CD4-positive, alpha-beta T cell treated with Interleukin-15 for 4 hours (primary cell): ENCODE measurements around the gene CDH5.
"Not testable (repeated sequence)": the region's sequence is repeated elsewhere in the genome, so short reads cannot be mapped to it uniquely, and the experiment has no call there.

Experiments used
- DNase-seq: peaks from one replicate; pipeline ENCODE4 v3.0.0-alpha.2; 2020; ENCODE audit warnings: low spot score

CDH5 gene

GRCh38 chr16:66438536-66438935 is 72.0 kb downstream of the CDH5 start:
- no peak for DNase-seq

DNA sequence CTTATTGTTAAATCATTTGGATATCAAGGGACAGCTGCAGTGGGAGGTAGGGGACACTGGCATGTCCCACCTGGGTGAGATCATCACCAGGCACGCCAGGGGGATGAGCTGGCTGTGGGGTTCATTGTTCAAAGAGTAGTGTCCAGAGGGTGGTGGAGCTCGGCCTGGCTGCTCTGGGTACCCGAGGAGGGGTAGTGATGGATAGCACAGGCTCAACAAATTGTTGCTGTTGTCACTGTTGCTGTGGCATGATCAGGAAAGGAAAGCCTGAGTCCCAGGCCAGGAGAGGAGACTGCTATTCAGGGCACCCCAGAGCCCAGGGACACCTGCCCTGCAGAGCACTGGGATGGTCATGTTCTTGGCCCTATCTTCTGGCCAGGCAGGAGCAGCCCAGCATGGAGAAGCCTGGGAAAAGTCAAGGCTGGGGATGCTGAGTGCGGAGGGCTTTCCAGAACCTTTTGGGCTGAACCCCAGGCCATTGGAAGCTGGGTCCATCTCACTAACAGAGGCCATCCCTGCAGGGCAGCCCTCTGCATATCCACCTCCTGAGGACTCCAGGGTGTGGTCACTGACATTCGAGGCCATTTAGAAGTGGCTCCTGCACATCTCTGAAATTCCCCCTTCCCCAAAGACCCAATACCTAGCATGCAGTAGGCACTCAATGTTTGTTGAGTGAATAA is 72.7 kb downstream of the CDH5 start:
- no peak for DNase-seq

GRCh38 chr16:66440271-66440802 is 73.8 kb downstream of the CDH5 start:
- DNase-seq, result no peak

GRCh38 chr16:66440970-66441369 is 74.5 kb downstream of the CDH5 start:
- DNase-seq, result no peak

DNA sequence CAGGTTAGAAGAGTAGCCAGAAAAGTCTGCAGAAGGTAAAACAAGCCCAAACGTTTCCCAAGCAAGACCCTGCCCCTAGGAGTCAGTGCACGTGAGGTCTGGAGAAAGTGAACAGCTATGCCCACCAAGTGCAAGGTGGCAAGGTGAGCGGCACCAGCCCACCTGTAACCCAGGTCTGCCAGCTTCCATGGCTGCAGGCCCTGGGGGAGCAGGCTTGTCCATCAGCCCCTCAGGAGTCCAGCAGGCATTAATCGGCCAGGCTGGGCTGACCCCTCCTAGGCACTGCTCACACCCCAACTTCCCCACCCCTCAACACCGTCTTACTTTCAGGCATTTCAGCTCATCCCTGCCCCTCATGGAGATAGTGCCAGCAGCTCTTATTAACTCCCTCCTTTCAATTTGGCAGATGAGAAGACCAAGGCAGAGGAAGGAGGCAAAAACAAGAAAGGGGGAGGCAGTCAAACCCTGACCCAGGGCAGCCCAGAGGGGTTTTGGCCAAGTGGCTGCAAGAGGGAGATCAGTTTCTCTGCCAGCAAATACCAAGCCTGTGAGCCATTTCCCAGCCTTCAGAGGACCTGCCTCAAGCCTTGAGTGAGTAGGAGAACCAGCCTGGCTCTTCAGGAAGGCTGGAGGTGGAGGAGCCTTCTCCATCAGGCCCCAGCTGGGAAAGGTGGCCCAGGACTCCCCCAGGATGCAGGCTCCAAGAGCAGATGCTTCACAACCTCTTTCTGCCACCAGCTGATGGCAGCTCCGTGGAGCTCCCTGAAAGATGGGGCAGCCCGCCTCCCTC is 75.3 kb downstream of the CDH5 start:
- DNase-seq, result no peak

GRCh38 chr16:66442502-66443268 is 76.2 kb downstream of the CDH5 start:
- no peak for DNase-seq

DNA sequence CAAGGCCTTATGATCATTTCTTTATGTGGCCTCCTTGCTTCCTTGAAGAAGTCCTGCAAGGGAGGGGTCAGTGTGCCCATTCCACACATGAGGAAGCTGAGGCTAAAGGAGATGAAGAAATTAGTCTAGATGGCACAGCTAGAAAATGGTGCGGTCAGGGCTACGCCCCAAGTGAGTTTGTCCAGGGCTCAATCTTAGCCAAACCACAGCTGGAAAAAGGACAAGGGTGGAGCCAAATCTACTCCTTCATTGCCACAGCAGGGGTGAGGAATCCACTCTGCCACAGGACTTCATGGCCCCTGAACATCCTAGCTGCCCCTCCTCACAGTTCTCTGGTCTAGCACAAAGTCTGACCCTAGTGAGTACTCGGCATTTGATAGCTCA is 76.8 kb downstream of the CDH5 start:
- no peak for DNase-seq

GRCh38 chr16:66444049-66444481 is 77.6 kb downstream of the CDH5 start:
- no peak for DNase-seq

DNA sequence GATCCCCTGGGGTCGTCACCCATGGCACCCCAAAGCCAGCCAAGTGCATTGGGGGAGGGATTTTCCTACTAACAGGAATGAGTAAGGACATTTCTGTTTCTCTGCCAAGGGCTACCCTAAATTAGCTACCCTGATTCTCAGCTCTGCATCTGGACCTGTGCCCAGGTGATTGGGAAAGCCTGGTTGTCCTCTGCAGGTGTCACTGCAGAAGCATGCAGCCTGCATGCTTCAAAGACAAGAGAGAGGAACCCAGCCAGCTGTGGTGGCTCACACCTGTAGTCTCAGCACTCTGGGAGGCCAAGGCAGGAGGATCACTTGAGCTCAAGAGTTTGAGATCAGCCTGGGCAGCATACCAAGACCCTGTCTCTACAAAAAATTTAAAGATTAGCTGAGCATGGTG is 80.2 kb downstream of the CDH5 start:
- no peak for DNase-seq

DNA sequence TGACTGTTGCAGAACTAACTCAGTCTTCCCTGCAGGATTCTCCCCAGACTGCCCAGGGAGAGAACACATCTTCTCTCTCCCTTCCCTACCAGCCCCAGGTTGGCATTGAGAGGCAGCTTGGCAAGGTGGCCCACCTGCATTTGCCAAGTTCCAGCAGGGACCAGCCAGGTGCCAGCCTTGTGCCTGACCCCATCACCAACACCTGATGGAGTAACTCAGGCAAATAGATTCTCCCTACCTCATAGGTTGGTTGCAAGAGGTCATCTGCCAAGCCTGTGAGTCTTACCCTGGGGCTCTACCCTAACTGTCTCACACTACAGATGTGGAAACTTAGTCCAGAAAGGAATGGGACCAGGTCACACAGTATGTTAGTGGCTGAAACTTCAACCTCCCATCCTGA is 81.0 kb downstream of the CDH5 start:
- no peak for DNase-seq

DNA sequence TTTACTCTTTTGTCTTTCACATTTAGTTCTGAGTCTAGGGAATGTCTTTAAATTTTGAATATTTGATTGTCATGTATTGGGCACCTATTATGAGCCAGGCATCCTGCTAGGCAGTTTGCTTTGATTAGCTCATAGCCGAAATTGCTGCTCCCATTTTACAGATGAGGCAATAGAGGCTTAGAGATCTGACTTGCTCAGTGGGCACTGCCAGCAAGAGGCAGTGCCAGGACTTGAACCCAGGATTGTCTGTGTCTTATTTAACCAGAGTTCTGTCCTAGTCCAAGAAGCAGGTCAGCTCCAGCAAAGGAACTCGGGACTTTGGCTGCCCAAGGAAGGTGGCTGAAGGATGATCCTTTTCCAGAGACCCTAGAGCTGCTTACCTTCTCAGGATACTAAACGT is 85.1 kb downstream of the CDH5 start:
- DNase-seq, result no peak

- DNase-seq, result not testable (repeated sequence)
These were observed 86.7 kb downstream of the CDH5 start for GRCh38 chr16:66453230-66453629.
